Measurements from ENCODE around the gene ANO1. TPM values are rescaled to one million over a fixed set of nuclear protein-coding genes. Genes with fewer than 3 reads are reported as not detected.

ANO1 gene
- total RNA-seq, 2 experiments from 2014 or later: not detected

GRCh38 chr11:70127653-70128434, 49.7 kb downstream of the ANO1 start:
- POLR2A ChIA-PET: no interaction called here
- Mint-ChIP-seq H3K27ac (no peak overlapping the region), H3K27me3 (no peaks in the 10 kb centered on the region), H3K4me3 (no peak overlapping the region), H3K9me3 (no peaks in the 10 kb centered on the region), H3K4me1 (ENCODE audit: low read depth) (no peaks in the 10 kb centered on the region), H3K36me3 (ENCODE audit: low read depth) (no peaks in the 10 kb centered on the region)
- no peak for TF ChIP-seq CTCF (IDR thresholded peaks at IDR 0.05)
- ATAC-seq (ENCODE audit: poor library complexity) (no peak), DNase-seq (no peak)
- Histone ChIP-seq H3K27me3 (ENCODE audit: control insufficient read depth in 1 of 2, insufficient read depth in 2 of 2, low read length in 2 of 2) (no peaks in the 10 kb centered on the region), H3K4me3 (ENCODE audit: low read length) (no peak overlapping the region), H3K9me3 (ENCODE audit: control insufficient read depth in 1 of 2, insufficient read depth in 1 of 2, low read length in 2 of 2) (peaks cover 0 to 5% of the 10 kb centered on the region in 2 experiments), H3K4me1 (ENCODE audit: insufficient read depth, low read length) (no peaks in the 10 kb centered on the region), H3K27ac (ENCODE audit: low read depth in 1 of 2, low read length in 2 of 2) (no peak overlapping the region), H3K36me3 (ENCODE audit: insufficient read depth, low read length) (no peaks in the 10 kb centered on the region)
- CTCF ChIA-PET: no interaction called here
- intact Hi-C loops (cut with DNase I, micrococcal nuclease): no loop called here

GRCh38 chr11:70128435-70128906, 50.4 kb downstream of the ANO1 start:
- CTCF ChIA-PET: no interaction called here

GRCh38 chr11:70129051-70129592, 51.0 kb downstream of the ANO1 start:
- no peak overlapping the region for H3K4me3 ChIP-seq (ENCODE audit: low read length)
- no peak overlapping the region for H3K27ac ChIP-seq (ENCODE audit: low read depth in 1 of 2, low read length in 2 of 2)
- DNase-seq (no peak), ATAC-seq (ENCODE audit: poor library complexity) (no peak)
- no peaks in the 10 kb centered on the region for H3K36me3 ChIP-seq (ENCODE audit: insufficient read depth, low read length)
- intact Hi-C loops (cut with DNase I, micrococcal nuclease): no loop called here
- H3K27me3 ChIP-seq (ENCODE audit: control insufficient read depth in 1 of 2, insufficient read depth in 2 of 2, low read length in 2 of 2): no peaks in the 10 kb centered on the region
- no peaks in the 10 kb centered on the region for H3K4me1 ChIP-seq (ENCODE audit: insufficient read depth, low read length)
- Mint-ChIP-seq H3K27ac (no peak overlapping the region), H3K4me3 (no peak overlapping the region), H3K4me1 (ENCODE audit: low read depth) (no peaks in the 10 kb centered on the region), H3K9me3 (no peaks in the 10 kb centered on the region), H3K36me3 (ENCODE audit: low read depth) (no peaks in the 10 kb centered on the region), H3K27me3 (no peaks in the 10 kb centered on the region)
- H3K9me3 ChIP-seq (ENCODE audit: control insufficient read depth in 1 of 2, insufficient read depth in 1 of 2, low read length in 2 of 2): peaks cover 0 to 5% of the 10 kb centered on the region in 2 experiments
- ChIA-PET CTCF (no interaction called here), POLR2A (no interaction called here)
- no peak for TF ChIP-seq CTCF (IDR thresholded peaks at IDR 0.05)

More at GRCh38 chr11:70128435-70128906, 50.4 kb downstream of the ANO1 start:
- no peak overlapping the region for H3K4me3 ChIP-seq (ENCODE audit: low read length)
- Mint-ChIP-seq H3K4me3 (no peak overlapping the region), H3K27me3 (no peaks in the 10 kb centered on the region), H3K36me3 (ENCODE audit: low read depth) (no peaks in the 10 kb centered on the region), H3K9me3 (no peaks in the 10 kb centered on the region), H3K4me1 (ENCODE audit: low read depth) (no peaks in the 10 kb centered on the region), H3K27ac (no peak overlapping the region)
- DNase-seq (no peak), ATAC-seq (ENCODE audit: poor library complexity) (no peak)
- TF ChIP-seq CTCF (IDR thresholded peaks at IDR 0.05): no peak
- H3K9me3 ChIP-seq (ENCODE audit: control insufficient read depth in 1 of 2, insufficient read depth in 1 of 2, low read length in 2 of 2): peaks cover 0 to 5% of the 10 kb centered on the region in 2 experiments
- intact Hi-C loops (cut with DNase I, micrococcal nuclease): no loop called here
- H3K4me1 ChIP-seq (ENCODE audit: insufficient read depth, low read length): no peaks in the 10 kb centered on the region
- H3K27ac ChIP-seq (ENCODE audit: low read depth in 1 of 2, low read length in 2 of 2): no peak overlapping the region
- POLR2A ChIA-PET: no interaction called here
- H3K36me3 ChIP-seq (ENCODE audit: insufficient read depth, low read length): no peaks in the 10 kb centered on the region
- H3K27me3 ChIP-seq (ENCODE audit: control insufficient read depth in 1 of 2, insufficient read depth in 2 of 2, low read length in 2 of 2): no peaks in the 10 kb centered on the region

Measured in CD4-positive, alpha-beta T cell (primary cell).